Mesothelial cell of epicardium (in vitro differentiated cells): ENCODE results near the gene B4GALT7. TPM values are rescaled to one million over a fixed set of nuclear protein-coding genes. Genes with fewer than 3 reads are reported as not detected.
A peak's percentile ranks its signal among the peaks of the same experiment; 100 is the strongest.

ENCODE experiments used
- DNase-seq, 2 experiments: peaks; one replicate each; pipeline ENCODE4 v3.0.0; 2021; ENCODE audit warnings: low spot score in 2 of 2; ENCODE audit not compliant: unreplicated experiment in 2 of 2
- H3K27ac Mint-ChIP-seq: 2 replicates; pipeline ENCODE4 v1.8.0; 2021; ENCODE audit warnings: mixed read lengths
- H3K27me3 Mint-ChIP-seq: 2 replicates; pipeline ENCODE4 v1.8.0; 2021; ENCODE audit warnings: low read depth, mixed read lengths
- H3K36me3 Mint-ChIP-seq: 2 replicates; pipeline ENCODE4 v1.8.0; 2021; ENCODE audit warnings: mixed read lengths
- H3K4me1 Mint-ChIP-seq: 2 replicates; pipeline ENCODE4 v1.8.0; 2021; ENCODE audit warnings: mixed read lengths
- H3K4me3 Mint-ChIP-seq: 2 replicates; pipeline ENCODE4 v1.8.0; 2021; ENCODE audit warnings: mild to moderate bottlenecking, moderate library complexity, mixed read lengths
- H3K9me3 Mint-ChIP-seq: 2 replicates; pipeline ENCODE4 v1.8.0; 2021; ENCODE audit warnings: mixed read lengths
- CTCF ChIP-seq: fragments of 200-600 bp; sonication (generic); IDR thresholded peaks from one replicate; pipeline ENCODE4 v1.5.0; 2021; ENCODE audit warnings: antibody characterized with exemption; ENCODE audit not compliant: unreplicated experiment
- total RNA-seq: library from RNA; stranded (reverse); gene quantifications from 3 replicates; pipeline ENCODE4 v1.2.1, GENCODE V29; 2021

The B4GALT7 gene
- total RNA-seq, 1 donor from 2014 or later = 37.4 TPM

GRCh38 chr5:177601126-177601525 lies 1.2 kb downstream of the B4GALT7 start:
- Mint-ChIP-seq H3K27ac (peak overlapping the region; percentile 96), H3K9me3 (no peaks in the 10 kb centered on the region), H3K4me1 (peaks cover 18% of the 10 kb centered on the region), H3K36me3 (peaks cover 10% of the 10 kb centered on the region), H3K4me3 (peak overlapping the region; percentile 88), H3K27me3 (no peaks in the 10 kb centered on the region)
- no peak for TF ChIP-seq CTCF
- no peak for DNase-seq

GRCh38 chr5:177601577-177602457 lies 1.9 kb downstream of the B4GALT7 start:
- no peak for TF ChIP-seq CTCF
- H3K27ac Mint-ChIP-seq = no peak overlapping the region
- DNase-seq = no peak
- H3K27me3 Mint-ChIP-seq = no peaks in the 10 kb centered on the region
- H3K4me1 Mint-ChIP-seq = peaks cover 18% of the 10 kb centered on the region
- H3K4me3 Mint-ChIP-seq = peak overlapping the region; percentile 88
- no peaks in the 10 kb centered on the region for H3K9me3 Mint-ChIP-seq
- H3K36me3 Mint-ChIP-seq = peaks cover 3% of the 10 kb centered on the region

GRCh38 chr5:177602458-177602830 lies 2.5 kb downstream of the B4GALT7 start:
- Mint-ChIP-seq H3K9me3 (no peaks in the 10 kb centered on the region), H3K4me3 (no peak overlapping the region), H3K27ac (no peak overlapping the region), H3K27me3 (no peaks in the 10 kb centered on the region), H3K36me3 (peaks cover 2% of the 10 kb centered on the region), H3K4me1 (peaks cover 20% of the 10 kb centered on the region)
- TF ChIP-seq CTCF = no peak
- no peak for DNase-seq

- no peak for TF ChIP-seq CTCF
- Mint-ChIP-seq H3K4me1 (peaks cover 20% of the 10 kb centered on the region), H3K9me3 (no peaks in the 10 kb centered on the region), H3K4me3 (no peak overlapping the region), H3K27me3 (no peaks in the 10 kb centered on the region), H3K27ac (no peak overlapping the region), H3K36me3 (no peaks in the 10 kb centered on the region)
- DNase-seq = no peak
Measured at GRCh38 chr5:177603631-177604030, 3.7 kb downstream of the B4GALT7 start.

GRCh38 chr5:177604116-177604521 lies 4.2 kb downstream of the B4GALT7 start:
- Mint-ChIP-seq H3K4me1 (peaks cover 17% of the 10 kb centered on the region), H3K4me3 (no peak overlapping the region), H3K27me3 (no peaks in the 10 kb centered on the region), H3K27ac (no peak overlapping the region), H3K36me3 (no peaks in the 10 kb centered on the region), H3K9me3 (no peaks in the 10 kb centered on the region)
- TF ChIP-seq CTCF = no peak
- no peak for DNase-seq
